Panc1 (cell line): ENCODE results near the gene IL1RAPL1. TPM values are rescaled to one million over a fixed set of nuclear protein-coding genes. Genes with fewer than 3 reads are reported as not detected.

ENCODE experiments used
- ATAC-seq: fragments of 200-7000 bp; cut with Tn5 transposase; 2 replicates; pipeline ENCODE4 v1.9.1; 2020; ENCODE audit warnings: mild to moderate bottlenecking, moderate library complexity
- BruUV-seq: library from RNA; stranded (reverse); fragments of 400-500 nt; replicated peaks from 2 replicates; lab custom pipeline; 2021; lab: Mats Ljungman, UMichigan
- CTCF ChIA-PET: fragments of 300-600 bp; sonication (Branson Sonifier 250); formaldehyde crosslinking; loops from one replicate; lab custom pipeline; 2022; ENCODE audit warnings: antibody characterized with exemption; lab: Charles Lee
- POLR2A ChIA-PET: fragments of 300-600 bp; sonication (Branson Sonifier 250); formaldehyde crosslinking; loops from one replicate; lab custom pipeline; 2022; ENCODE audit warnings: antibody characterized with exemption; lab: Charles Lee
- DNase-seq: peaks from one replicate; pipeline ENCODE4 v3.0.0-alpha.2; 2010; ENCODE audit warnings: low read depth, low spot score
- H3K27ac ChIP-seq: 2 replicates; pipeline ENCODE4 v1.5.1; 2011; ENCODE audit warnings: mild to moderate bottlenecking, low read length, inconsistent platforms
- H3K27me3 ChIP-seq: fragments of 200-500 bp; sonication (Bioruptor generic); 2 replicates; pipeline ENCODE4 v1.6.0; 2014; ENCODE audit warnings: low read length, inconsistent platforms; ENCODE audit not compliant: control insufficient read depth, insufficient read depth
- H3K36me3 ChIP-seq: fragments of 200-500 bp; sonication (Bioruptor generic); 2 replicates; pipeline ENCODE4 v1.5.1; 2014; ENCODE audit warnings: inconsistent platforms, mild to moderate bottlenecking, low read length, moderate library complexity; ENCODE audit not compliant: control insufficient read depth, insufficient read depth
- H3K4me1 ChIP-seq: 2 replicates; pipeline ENCODE4 v1.5.1; 2011; ENCODE audit warnings: inconsistent platforms, mild to moderate bottlenecking, low read length, moderate library complexity; ENCODE audit not compliant: control insufficient read depth, insufficient read depth
- H3K4me3 ChIP-seq, 2 experiments: 2 replicates each; pipeline ENCODE4 v1.5.1; 2011 to 2012; ENCODE audit warnings: low read depth in 2 of 2, low read length in 2 of 2, mild to moderate bottlenecking in 2 of 2, inconsistent platforms in 1 of 2, moderate library complexity in 1 of 2
- H3K9me3 ChIP-seq: fragments of 200-500 bp; sonication (Bioruptor generic); 2 replicates; pipeline ENCODE4 v1.5.1; 2014; ENCODE audit warnings: low read depth, mild to moderate bottlenecking, inconsistent platforms, low read length, moderate library complexity; ENCODE audit not compliant: control insufficient read depth, insufficient read depth
- CTCF ChIP-seq: fragments of 450-650 bp; IDR thresholded peaks from 2 replicates; pipeline ENCODE4 v1.5.1; 2017; ENCODE audit warnings: mild to moderate bottlenecking
- POLR2AphosphoS5 ChIP-seq: IDR thresholded peaks from 2 replicates; pipeline ENCODE4 v1.6.1; 2012; ENCODE audit warnings: mild to moderate bottlenecking, low read depth, low read length, moderate library complexity
- REST ChIP-seq, 2 experiments: IDR thresholded peaks; 2 replicates each; pipeline ENCODE4 v1.6.1; 2011 to 2012; ENCODE audit warnings: low read depth in 2 of 2, control low read depth in 1 of 2, low read length in 1 of 2, mild to moderate bottlenecking in 1 of 2, moderate library complexity in 1 of 2; ENCODE audit not compliant: insufficient read depth in 1 of 2
- SIN3A ChIP-seq: IDR thresholded peaks from 2 replicates; pipeline ENCODE4 v1.6.1; 2012; ENCODE audit warnings: low read depth, mild to moderate bottlenecking, low read length, moderate library complexity, borderline replicate concordance; ENCODE audit not compliant: insufficient read depth
- TCF7L2 ChIP-seq: IDR thresholded peaks from 2 replicates; pipeline ENCODE4 v1.6.1; 2011; ENCODE audit warnings: mild to moderate bottlenecking, low read depth, low read length, inconsistent platforms
- in situ Hi-C: cut with HindIII; loops from 2 replicates; pipeline ENCODE4 v1.10.0; 2016; ENCODE audit warnings: low sequenced_read_pairs, low pct_unique_long_range_greater_than_20kb
- intact Hi-C: fragments of 100-400 bp; cut with micrococcal nuclease; formaldehyde crosslinking; loops from one replicate; pipeline ENCODE4 v1.10.0; 2022; ENCODE audit not compliant: unreplicated experiment
- total RNA-seq: library from RNA; stranded (reverse); gene quantifications from one replicate; pipeline ENCODE4 v1.2.1, GENCODE V29; 2021; ENCODE audit not compliant: unreplicated experiment

The IL1RAPL1 gene
- total RNA-seq, 1 experiment from 2014 or later = 0.59 TPM

- Histone ChIP-seq H3K36me3 (no peaks in the 10 kb centered on the region), H3K9me3 (peaks cover 4% of the 10 kb centered on the region; the same call in 1 of the 2 replicates), H3K4me1 (no peaks in the 10 kb centered on the region), H3K27ac (no peak overlapping the region), H3K4me3 (no peak overlapping the region), H3K27me3 (no peaks in the 10 kb centered on the region)
- DNase-seq (no peak), ATAC-seq (no peak)
- intact Hi-C loops = no loop called here
- TF ChIP-seq CTCF (no peak), TCF7L2 (no peak), REST (IDR thresholded peaks at IDR 0.05; ENCODE audit: insufficient read depth in 1 of 2, low read depth in 2 of 2, low read length in 1 of 2) (no peak), POLR2AphosphoS5 (no peak), SIN3A (no peak)
- BruUV-seq = no TSS peak
- POLR2A ChIA-PET = no interaction called here
- CTCF ChIA-PET = no interaction called here
- in situ Hi-C loops = no loop called here
These were observed 1314.8 kb downstream of the IL1RAPL1 start for GRCh38 chrX:29902004-29902403.

DNA sequence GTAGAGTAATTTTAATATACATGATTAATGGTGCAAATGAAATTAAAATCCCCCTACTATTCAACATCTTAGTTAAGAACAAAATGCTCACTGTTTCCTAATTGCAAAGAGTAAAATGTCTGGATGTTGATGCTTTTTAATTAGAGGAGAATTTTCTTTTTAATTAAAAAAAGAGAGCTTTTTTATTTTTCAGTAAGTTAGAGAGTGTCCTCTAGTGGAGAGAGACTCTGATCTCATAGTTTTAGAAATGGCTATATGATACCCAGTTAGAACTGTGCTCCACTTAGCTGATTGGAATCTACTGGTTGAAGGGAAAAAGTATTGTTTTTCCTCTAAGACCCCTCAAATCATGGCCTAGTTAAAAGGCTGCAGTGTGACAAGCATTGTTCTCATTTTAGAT is 1316.1 kb downstream of the IL1RAPL1 start:
- BruUV-seq = no TSS peak
- Histone ChIP-seq H3K9me3 (peaks cover 4% of the 10 kb centered on the region; the same call in 1 of the 2 replicates), H3K27me3 (no peaks in the 10 kb centered on the region), H3K4me1 (no peaks in the 10 kb centered on the region), H3K36me3 (no peaks in the 10 kb centered on the region), H3K4me3 (no peak overlapping the region), H3K27ac (no peak overlapping the region)
- CTCF ChIA-PET = no interaction called here
- POLR2A ChIA-PET = no interaction called here
- TF ChIP-seq TCF7L2 (no peak), REST (IDR thresholded peaks at IDR 0.05; ENCODE audit: insufficient read depth in 1 of 2, low read depth in 2 of 2, low read length in 1 of 2) (no peak), POLR2AphosphoS5 (no peak), CTCF (peak; percentile 56; the same call in 1 of the 2 replicates), SIN3A (no peak)
- in situ Hi-C loops = no loop called here
- DNase-seq (no peak), ATAC-seq (no peak)
- intact Hi-C loops = no loop called here
